CD4-positive, CD25-positive, alpha-beta regulatory T cell (primary cell): Measurements from ENCODE around the gene RBBP7. TPM values are rescaled to one million over a fixed set of nuclear protein-coding genes. Genes with fewer than 3 reads are reported as not detected.

Experiments
- ATAC-seq, 2 donors: fragments of 150-1000 bp; cut with Tn5 transposase; one replicate each; pipeline ENCODE4 v1.10.0; 2021; ENCODE audit warnings: low read depth in 2 of 2, moderate number of reproducible peaks in 2 of 2, moderate library complexity in 1 of 2
- DNase-seq, 3 donors: peaks; one replicate each; pipeline versions ENCODE4 v3.0.0 to v3.0.0-alpha.2; 2012 to 2022; ENCODE audit warnings: mixed read lengths in 1 of 3
- H3K27ac ChIP-seq: one replicate; pipeline ENCODE4 v1.7.0; 2013; ENCODE audit warnings: mild to moderate bottlenecking, low read length; ENCODE audit not compliant: insufficient read depth, poor library complexity, severe bottlenecking
- H3K27me3 ChIP-seq: one replicate; pipeline ENCODE4 v1.7.0; 2013; ENCODE audit warnings: low read length; ENCODE audit not compliant: control insufficient read depth, insufficient read depth
- H3K36me3 ChIP-seq: one replicate; pipeline ENCODE4 v1.7.0; 2013; ENCODE audit warnings: mild to moderate bottlenecking, low read length, moderate library complexity; ENCODE audit not compliant: control insufficient read depth, insufficient read depth
- H3K4me1 ChIP-seq: 2 replicates; pipeline ENCODE4 v1.7.0; 2013; ENCODE audit warnings: mild to moderate bottlenecking, low read length; ENCODE audit not compliant: insufficient read depth, control insufficient read depth, poor library complexity, severe bottlenecking
- H3K4me3 ChIP-seq: one replicate; pipeline ENCODE4 v1.7.0; 2013; ENCODE audit warnings: low read depth, mild to moderate bottlenecking, low read length, moderate library complexity
- H3K9me3 ChIP-seq, 2 experiments: 1 replicate in 1 of 2; 2 replicates in 1 of 2; pipeline ENCODE4 v1.7.0; 2013; ENCODE audit warnings: low read length in 2 of 2, mild to moderate bottlenecking in 1 of 2, moderate library complexity in 1 of 2; ENCODE audit not compliant: control insufficient read depth in 2 of 2
- H3K27ac Mint-ChIP-seq, 3 donors: one replicate each; pipeline ENCODE4 v1.8.0; 2020 to 2022; ENCODE audit warnings: mild to moderate bottlenecking in 3 of 3, mixed read lengths in 3 of 3, moderate library complexity in 2 of 3
- H3K27me3 Mint-ChIP-seq: one replicate; pipeline ENCODE4 v1.8.0; 2022; ENCODE audit warnings: mild to moderate bottlenecking, mixed read lengths
- H3K36me3 Mint-ChIP-seq: one replicate; pipeline ENCODE4 v1.8.0; 2020; ENCODE audit warnings: mixed read lengths
- H3K4me1 Mint-ChIP-seq, 4 donors: one replicate each; pipeline ENCODE4 v1.8.0; 2020 to 2022; ENCODE audit warnings: mixed read lengths in 4 of 4, mild to moderate bottlenecking in 1 of 4
- H3K4me3 Mint-ChIP-seq, 4 donors: one replicate each; pipeline ENCODE4 v1.8.0; 2020 to 2022; ENCODE audit warnings: mild to moderate bottlenecking in 4 of 4, mixed read lengths in 4 of 4, moderate library complexity in 3 of 4
- H3K9me3 Mint-ChIP-seq, 7 donors: one replicate each; pipeline ENCODE4 v1.8.0; 2020 to 2022; ENCODE audit warnings: mixed read lengths in 7 of 7, mild to moderate bottlenecking in 3 of 7, moderate library complexity in 2 of 7
- polyA plus RNA-seq, 4 donors: library from polyadenylated mRNA; unstranded; fragments of 300-500 nt; fragmentation: Illumina TruSeq; gene quantifications; one replicate each; pipeline ENCODE4 v1.2.3, GENCODE V29; 2021
- total RNA-seq: library from RNA; stranded (reverse); gene quantifications from one replicate; pipeline ENCODE4 v1.2.3, GENCODE V29; 2022

The RBBP7 gene
- total and polyA plus RNA-seq, 5 donors from 2014 or later, result 120 to 150 (median 141) TPM

- Mint-ChIP-seq H3K4me3 (no peak overlapping the region), H3K36me3 (no peaks in the 10 kb centered on the region), H3K9me3 (peaks cover 0 to 2% (median 0%) of the 10 kb centered on the region in 7 donors), H3K27ac (no peak overlapping the region), H3K27me3 (peaks cover 10% of the 10 kb centered on the region), H3K4me1 (peaks cover 0 to 6% (median 1%) of the 10 kb centered on the region in 4 donors)
- H3K27ac ChIP-seq, result no peak overlapping the region
- H3K36me3 ChIP-seq, result no peaks in the 10 kb centered on the region
- H3K9me3 ChIP-seq, result no peaks in the 10 kb centered on the region
- ATAC-seq (no peak), DNase-seq (no peak)
- no peaks in the 10 kb centered on the region for H3K27me3 ChIP-seq
- no peak overlapping the region for H3K4me3 ChIP-seq
- H3K4me1 ChIP-seq, result no peaks in the 10 kb centered on the region
These were observed 27.3 kb upstream of the RBBP7 start for GRCh38 chrX:16897445-16897844.

DNA sequence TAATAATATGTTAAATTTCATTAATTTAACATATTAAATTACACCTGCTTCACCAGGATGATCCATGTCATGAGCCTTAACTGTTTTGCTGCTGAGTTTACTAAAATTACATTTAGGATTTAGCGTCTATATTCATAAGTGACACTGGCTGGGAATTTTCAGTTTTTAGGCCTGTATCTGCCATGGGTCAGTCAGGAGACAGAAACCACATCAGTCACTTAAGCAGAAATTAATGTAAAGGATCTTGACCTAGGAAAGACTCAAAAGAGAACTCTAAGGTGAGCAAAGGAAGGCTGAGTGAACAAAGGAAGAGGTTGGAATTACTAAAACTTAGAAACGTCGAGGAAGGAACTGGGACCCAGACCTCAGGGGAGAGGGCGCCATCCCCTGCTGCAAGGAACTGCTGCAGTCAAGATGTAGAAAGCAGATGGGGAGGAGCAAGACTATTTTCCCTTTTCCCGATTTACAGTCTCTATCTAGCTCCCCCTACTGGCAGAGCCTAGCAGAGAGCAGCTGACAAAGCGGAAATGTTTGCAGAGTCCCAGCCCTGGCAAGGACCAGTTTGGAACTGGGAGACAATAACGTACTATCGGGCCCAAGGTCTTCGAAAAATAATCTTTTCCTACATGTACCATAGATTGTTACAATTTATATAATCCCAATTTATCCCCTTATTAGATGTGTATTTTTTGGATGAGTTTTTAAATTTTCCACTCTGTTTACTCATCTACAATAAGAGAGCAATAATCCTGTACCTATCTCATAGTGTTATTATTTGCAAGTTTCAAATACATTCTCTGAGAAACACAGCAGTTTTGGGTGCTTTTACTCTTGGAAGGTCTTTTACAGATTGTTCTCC is 22.6 kb upstream of the RBBP7 start:
- no peaks in the 10 kb centered on the region for H3K27me3 ChIP-seq
- peak; percentile 47 to 55 for ATAC-seq
- H3K27me3 Mint-ChIP-seq, result peaks cover 10% of the 10 kb centered on the region
- peak overlapping the region in 1 of 4 donors; percentile 61 for H3K4me3 Mint-ChIP-seq
- no peak overlapping the region for H3K27ac ChIP-seq
- peak; percentile 33 to 77 (median 48) for DNase-seq
- no peaks in the 10 kb centered on the region for H3K4me1 ChIP-seq
- peak overlapping the region in 1 of 3 donors; percentile 10 for H3K27ac Mint-ChIP-seq
- H3K9me3 ChIP-seq, result no peaks in the 10 kb centered on the region
- no peak overlapping the region for H3K4me3 ChIP-seq
- no peaks in the 10 kb centered on the region for H3K36me3 ChIP-seq
- no peaks in the 10 kb centered on the region for H3K36me3 Mint-ChIP-seq
- peaks cover 0 to 12% (median 5%) of the 10 kb centered on the region in 4 donors for H3K4me1 Mint-ChIP-seq
- H3K9me3 Mint-ChIP-seq, result peaks cover 0 to 2% (median 0%) of the 10 kb centered on the region in 7 donors

- H3K4me3 ChIP-seq, result no peak overlapping the region
- peaks cover 7% of the 10 kb centered on the region for H3K27me3 ChIP-seq
- peaks cover 6% of the 10 kb centered on the region for H3K27me3 Mint-ChIP-seq
- peaks cover 4 to 16% (median 7%) of the 10 kb centered on the region in 4 donors for H3K4me1 Mint-ChIP-seq
- no peak overlapping the region for H3K27ac ChIP-seq
- DNase-seq (no peak), ATAC-seq (no peak)
- peaks cover 12% of the 10 kb centered on the region for H3K4me1 ChIP-seq
- H3K9me3 ChIP-seq, result no peaks in the 10 kb centered on the region
- no peak overlapping the region for H3K4me3 Mint-ChIP-seq
- no peaks in the 10 kb centered on the region for H3K36me3 ChIP-seq
- H3K36me3 Mint-ChIP-seq, result no peaks in the 10 kb centered on the region
- H3K9me3 Mint-ChIP-seq, result peaks cover 0 to 2% (median 0%) of the 10 kb centered on the region in 7 donors
- H3K27ac Mint-ChIP-seq, result peak overlapping the region in 1 of 3 donors; percentile 22
These were observed 15.5 kb upstream of the RBBP7 start for GRCh38 chrX:16885628-16886027.

GRCh38 chrX:16883487-16883804 is 13.3 kb upstream of the RBBP7 start:
- H3K27ac ChIP-seq, result no peak overlapping the region
- peaks cover 7% of the 10 kb centered on the region for H3K27me3 ChIP-seq
- peaks cover 12% of the 10 kb centered on the region for H3K4me1 ChIP-seq
- H3K36me3 ChIP-seq, result no peaks in the 10 kb centered on the region
- H3K4me3 ChIP-seq, result peak overlapping the region; percentile 90
- H3K36me3 Mint-ChIP-seq, result no peaks in the 10 kb centered on the region
- H3K27ac Mint-ChIP-seq, result no peak overlapping the region
- peak overlapping the region in 1 of 4 donors; percentile 85 for H3K4me3 Mint-ChIP-seq
- ATAC-seq (no peak), DNase-seq (no peak)
- H3K27me3 Mint-ChIP-seq, result peaks cover 12% of the 10 kb centered on the region
- no peaks in the 10 kb centered on the region for H3K9me3 Mint-ChIP-seq
- H3K9me3 ChIP-seq, result no peaks in the 10 kb centered on the region
- H3K4me1 Mint-ChIP-seq, result peaks cover 0 to 12% (median 5%) of the 10 kb centered on the region in 4 donors

GRCh38 chrX:16882702-16883486 is 12.7 kb upstream of the RBBP7 start:
- H3K9me3 Mint-ChIP-seq, result no peaks in the 10 kb centered on the region
- peaks cover 0 to 10% (median 5%) of the 10 kb centered on the region in 4 donors for H3K4me1 Mint-ChIP-seq
- DNase-seq (peak; percentile 29 to 75 (median 60)), ATAC-seq (peak; percentile 67 to 68)
- H3K27ac ChIP-seq, result no peak overlapping the region
- H3K36me3 ChIP-seq, result no peaks in the 10 kb centered on the region
- no peaks in the 10 kb centered on the region for H3K9me3 ChIP-seq
- H3K27me3 Mint-ChIP-seq, result peaks cover 14% of the 10 kb centered on the region
- H3K4me1 ChIP-seq, result peaks cover 12% of the 10 kb centered on the region
- peak overlapping the region; percentile 65 to 85 (median 75) for H3K4me3 Mint-ChIP-seq
- H3K27me3 ChIP-seq, result peaks cover 7% of the 10 kb centered on the region
- peak overlapping the region in 1 of 3 donors; percentile 23 for H3K27ac Mint-ChIP-seq
- peak overlapping the region; percentile 90 for H3K4me3 ChIP-seq
- H3K36me3 Mint-ChIP-seq, result no peaks in the 10 kb centered on the region

DNA sequence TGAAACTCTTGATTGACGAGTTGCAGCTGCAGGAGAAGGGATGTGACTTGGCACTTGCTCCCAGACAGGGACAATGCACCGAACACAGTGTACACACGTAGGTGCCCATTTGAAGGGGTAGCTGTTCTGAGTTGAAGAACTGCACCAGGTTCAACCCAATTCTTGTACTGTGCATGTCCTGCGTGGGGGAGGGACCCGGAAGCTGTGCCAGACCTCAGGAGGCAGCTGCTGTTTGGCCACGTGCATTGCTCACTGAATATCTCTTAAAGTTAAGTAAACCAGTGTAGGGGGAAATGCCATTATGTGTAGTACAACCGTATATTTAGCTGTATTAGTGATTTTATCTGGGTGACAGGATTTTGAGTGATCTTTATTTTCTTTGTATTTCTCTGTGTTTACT is 12.0 kb upstream of the RBBP7 start:
- Histone ChIP-seq H3K27ac (no peak overlapping the region), H3K4me3 (peak overlapping the region; percentile 13), H3K27me3 (peaks cover 12% of the 10 kb centered on the region), H3K4me1 (peaks cover 12% of the 10 kb centered on the region), H3K36me3 (no peaks in the 10 kb centered on the region), H3K9me3 (no peaks in the 10 kb centered on the region)
- peaks cover 18% of the 10 kb centered on the region for H3K27me3 Mint-ChIP-seq
- peaks cover 0 to 10% (median 5%) of the 10 kb centered on the region in 4 donors for H3K4me1 Mint-ChIP-seq
- no peak overlapping the region for H3K27ac Mint-ChIP-seq
- peaks cover 0 to 2% (median 0%) of the 10 kb centered on the region in 7 donors for H3K9me3 Mint-ChIP-seq
- DNase-seq (peak in 1 of 3 donors; percentile 46), ATAC-seq (no peak)
- no peaks in the 10 kb centered on the region for H3K36me3 Mint-ChIP-seq
- peak overlapping the region; percentile 29 to 79 (median 63) for H3K4me3 Mint-ChIP-seq

GRCh38 chrX:16876696-16877095 is 6.5 kb upstream of the RBBP7 start:
- H3K4me3 Mint-ChIP-seq, result no peak overlapping the region
- H3K27ac ChIP-seq, result no peak overlapping the region
- H3K4me1 Mint-ChIP-seq, result no peaks in the 10 kb centered on the region
- no peaks in the 10 kb centered on the region for H3K9me3 ChIP-seq
- no peaks in the 10 kb centered on the region for H3K36me3 Mint-ChIP-seq
- no peak for ATAC-seq
- no peaks in the 10 kb centered on the region for H3K36me3 ChIP-seq
- H3K4me1 ChIP-seq, result no peaks in the 10 kb centered on the region
- no peak overlapping the region for H3K27ac Mint-ChIP-seq
- no peak for DNase-seq
- H3K27me3 ChIP-seq, result peaks cover 10% of the 10 kb centered on the region
- peaks cover 0 to 2% (median 0%) of the 10 kb centered on the region in 7 donors for H3K9me3 Mint-ChIP-seq
- H3K27me3 Mint-ChIP-seq, result peaks cover 26% of the 10 kb centered on the region
- no peak overlapping the region for H3K4me3 ChIP-seq
